Bronchial epithelial cell (primary cell): ENCODE measurements around the gene CAMK2G. TPM values are rescaled to one million over a fixed set of nuclear protein-coding genes. Genes with fewer than 3 reads are reported as not detected.
A peak's percentile ranks its signal among the peaks of the same experiment; 100 is the strongest.

Experiments
- DNase-seq: peaks from one replicate; pipeline ENCODE4 v3.0.0-alpha.2; 2010; ENCODE audit warnings: low read depth
- FAIRE-seq: peaks from 2 replicates; lab custom pipeline; 2011; peaks lifted over from hg19 to GRCh38; lab: Jason Lieb, UNC
- H3K27me3 ChIP-seq: 2 replicates; pipeline ENCODE4 v1.5.1; 2011; ENCODE audit warnings: low read length; ENCODE audit not compliant: control insufficient read depth, insufficient read depth
- H3K36me3 ChIP-seq: 2 replicates; pipeline ENCODE4 v1.5.1; 2011; ENCODE audit warnings: low read length; ENCODE audit not compliant: control insufficient read depth, insufficient read depth
- H3K4me3 ChIP-seq: 2 replicates; pipeline ENCODE4 v1.5.1; 2011; ENCODE audit warnings: mild to moderate bottlenecking, low read depth, low read length, control low read depth
- CTCF ChIP-seq: IDR thresholded peaks from 2 replicates; pipeline ENCODE4 v1.5.1; 2011; ENCODE audit warnings: mild to moderate bottlenecking, moderate library complexity, low read length, control low read depth, inconsistent platforms; ENCODE audit not compliant: insufficient read depth, severe bottlenecking
- total RNA-seq: library from RNA; depleted of rRNA; stranded (reverse); fragments of >200 nt; gene quantifications from 2 replicates; pipeline ENCODE4 v1.2.1, GENCODE V29; 2014

Gene CAMK2G
- total RNA-seq, 1 donor from 2014 or later = 13.4 TPM

DNA sequence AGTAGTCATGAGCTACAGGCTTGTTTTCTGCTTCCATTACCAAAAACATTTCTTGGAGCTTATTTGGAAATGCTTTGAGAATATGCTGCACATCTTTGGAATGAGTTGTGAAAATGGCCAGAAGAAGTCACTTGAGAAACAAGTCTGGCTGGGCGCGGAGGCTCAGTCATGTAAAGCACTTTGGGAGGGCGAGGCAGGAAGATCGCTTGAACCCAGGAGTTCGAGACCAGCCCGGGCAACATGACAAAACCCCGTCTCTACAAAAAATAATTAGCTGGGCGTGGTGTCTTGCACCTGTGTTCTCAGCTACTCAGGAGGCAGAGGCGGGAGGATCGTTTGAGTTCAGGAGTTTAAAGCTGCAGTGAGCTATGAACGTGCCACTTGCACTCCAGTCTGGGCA is 93.4 kb downstream of the CAMK2G start:
- DNase-seq (no peak), FAIRE-seq (no peak)
- Histone ChIP-seq H3K36me3 (peaks cover 5% of the 10 kb centered on the region), H3K27me3 (no peaks in the 10 kb centered on the region), H3K4me3 (peak overlapping the region; percentile 82)
- TF ChIP-seq CTCF = no peak

DNA sequence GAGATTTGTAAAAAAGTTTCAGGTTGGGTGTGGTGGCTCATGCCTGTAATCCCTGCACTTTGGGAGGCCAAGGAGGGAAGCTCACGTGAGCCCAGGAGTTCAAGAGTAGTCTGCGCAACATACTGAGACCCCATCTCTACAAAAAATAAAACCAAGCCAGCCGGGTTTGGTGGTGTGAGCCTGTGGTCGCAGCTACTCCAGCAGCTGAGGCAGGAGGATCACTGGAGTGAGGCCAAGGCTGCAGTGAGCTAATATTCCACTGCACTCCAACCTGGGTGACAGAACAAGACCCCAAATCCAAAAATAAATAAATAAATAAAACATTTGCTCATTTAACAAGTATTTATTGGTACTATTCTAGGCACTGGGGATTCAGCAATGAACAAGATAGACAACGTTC is 94.1 kb downstream of the CAMK2G start:
- FAIRE-seq (no peak), DNase-seq (no peak)
- Histone ChIP-seq H3K27me3 (no peaks in the 10 kb centered on the region), H3K36me3 (peaks cover 6% of the 10 kb centered on the region), H3K4me3 (no peak overlapping the region)
- no peak for TF ChIP-seq CTCF

DNA sequence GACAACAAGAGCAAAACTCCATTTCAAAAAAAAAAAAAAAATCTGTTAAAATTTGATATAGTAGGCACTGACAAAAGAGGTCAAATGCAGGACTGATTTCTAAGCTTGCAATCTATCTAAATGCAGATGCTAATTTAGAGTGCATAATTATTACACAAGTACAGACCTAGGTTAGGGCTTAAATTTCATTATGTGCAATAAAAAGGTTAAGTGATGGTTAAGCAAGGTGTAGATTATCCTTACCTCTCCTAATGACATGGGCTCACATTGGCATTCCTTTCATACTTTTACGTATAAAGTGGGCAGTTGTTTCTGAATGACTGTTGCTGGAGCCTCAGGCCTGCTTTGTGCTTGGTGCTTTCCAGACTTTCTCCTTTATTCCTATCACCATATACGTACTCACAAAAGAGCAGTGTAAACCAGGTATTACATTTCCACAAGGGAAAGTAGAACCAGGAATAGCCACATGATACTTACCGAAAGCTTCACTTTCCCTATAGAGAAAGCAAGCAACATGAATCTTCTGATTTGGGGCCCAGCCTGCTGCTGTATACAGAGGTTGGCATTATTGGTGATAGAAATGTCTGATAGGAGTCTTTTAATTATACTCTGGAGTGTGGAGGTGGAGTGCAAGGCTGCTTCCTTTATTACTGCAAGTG is 94.7 kb downstream of the CAMK2G start:
- DNase-seq (no peak), FAIRE-seq (no peak)
- Histone ChIP-seq H3K36me3 (peaks cover 6% of the 10 kb centered on the region), H3K27me3 (no peaks in the 10 kb centered on the region), H3K4me3 (no peak overlapping the region)
- no peak for TF ChIP-seq CTCF

- DNase-seq (no peak), FAIRE-seq (no peak)
- Histone ChIP-seq H3K36me3 (peaks cover 6% of the 10 kb centered on the region), H3K27me3 (no peaks in the 10 kb centered on the region), H3K4me3 (no peak overlapping the region)
- no peak for TF ChIP-seq CTCF
Measured at GRCh38 chr10:73779018-73779417, 95.3 kb downstream of the CAMK2G start.

DNA sequence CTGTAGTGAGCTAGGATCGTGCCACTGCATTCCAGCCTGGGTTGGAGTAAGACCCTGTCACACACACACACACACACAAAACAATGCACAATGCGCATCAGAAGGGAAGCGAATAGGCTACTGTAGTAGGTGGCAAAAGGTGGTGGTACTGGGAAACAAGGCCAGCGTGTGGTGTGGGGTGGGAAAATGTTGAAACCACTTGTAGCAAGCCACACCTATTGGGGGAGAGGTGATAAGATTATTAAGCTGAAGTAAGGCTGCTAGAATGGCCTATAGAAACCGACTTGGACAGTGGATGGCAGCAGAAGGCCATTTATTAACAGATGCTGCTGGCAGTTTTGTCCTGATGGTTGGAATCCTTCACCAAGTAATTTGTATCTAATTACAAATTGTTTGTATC is 99.7 kb downstream of the CAMK2G start:
- peaks cover 16% of the 10 kb centered on the region for H3K36me3 ChIP-seq
- no peak for FAIRE-seq
- TF ChIP-seq CTCF = peak; percentile 6
- DNase-seq = peak; percentile 40
- H3K27me3 ChIP-seq = no peaks in the 10 kb centered on the region
- peak overlapping the region; percentile 79 for H3K4me3 ChIP-seq

GRCh38 chr10:73773152-73773879 is 101.0 kb downstream of the CAMK2G start:
- DNase-seq (no peak), FAIRE-seq (no peak)
- peak overlapping the region; percentile 79 for H3K4me3 ChIP-seq
- H3K36me3 ChIP-seq = peaks cover 23% of the 10 kb centered on the region
- no peaks in the 10 kb centered on the region for H3K27me3 ChIP-seq
- TF ChIP-seq CTCF = no peak
